Peyer's patch (tissue), 4 donors: ENCODE measurements around the gene PTGR3.

Experiments used
- CTCF ChIP-seq, 6 experiments: fragments of 450-650 bp in 4 of 6; fragments of 200-600 bp in 2 of 6; sonication (generic) in 1 of 6; IDR thresholded peaks; one replicate each; pipeline ENCODE4 v1.5.1; 2017 to 2019; ENCODE audit warnings: antibody characterized with exemption in 6 of 6, mild to moderate bottlenecking in 3 of 6, moderate library complexity in 1 of 6
- POLR2A ChIP-seq, 2 donors: fragments of 450-650 bp; IDR thresholded peaks; one replicate each; pipeline ENCODE4 v1.5.1; 2017; ENCODE audit warnings: antibody characterized with exemption in 2 of 2, mild to moderate bottlenecking in 2 of 2, moderate library complexity in 2 of 2

GRCh38 chr18:75228967-75229366 is 20.0 kb upstream of the PTGR3 start:
- no peak for TF ChIP-seq POLR2A (IDR thresholded peaks at IDR 0.05)
- TF ChIP-seq CTCF (IDR thresholded peaks at IDR 0.05), result no peak
